ENCODE data around the gene GDF7.

GRCh38 chr2:20662308-20662937, 4.5 kb upstream of the GDF7 start:
- TF ChIP-seq CTCF (optimal IDR thresholded peaks at IDR 0.05 in 1 of 3, IDR thresholded peaks at IDR 0.05 in 1 of 3, conservative IDR thresholded peaks at IDR 0.05 in 1 of 3; ENCODE audit: extremely low read depth in 1 of 3, insufficient read depth in 2 of 3, low read length in 3 of 3) (no peak), EZH2 (IDR thresholded peaks at IDR 0.05; ENCODE audit: low read length) (no peak)
